ENCODE results near the gene ATXN1.

The ATXN1 gene

GRCh38 chr6:16249971-16250370 lies 511.3 kb downstream of the ATXN1 start:
- DNase-seq (ENCODE audit: low read depth) = no peak

All from stimulated activated CD8-positive, alpha-beta memory T cell treated with anti-CD3 and anti-CD28 coated beads, Interleukin-15, amount 100 ng/mL, for 24 hours (primary cell).